HCT116 (cell line): ENCODE results near the gene RYR3. TPM values are rescaled to one million over a fixed set of nuclear protein-coding genes. Genes with fewer than 3 reads are reported as not detected.

Experiments used
- ATAC-seq: fragments of 200-7000 bp; cut with Tn5 transposase; 2 replicates; pipeline ENCODE4 v1.9.1; 2020; ENCODE audit warnings: mild to moderate bottlenecking, moderate library complexity
- BruUV-seq: library from RNA; stranded (reverse); fragments of 400-500 nt; replicated peaks from 2 replicates; lab custom pipeline; 2021; lab: Mats Ljungman, UMichigan
- CTCF ChIA-PET: fragments of 300-600 bp; sonication (Branson Sonifier 250); formaldehyde crosslinking; loops from one replicate; lab custom pipeline; 2021; ENCODE audit warnings: antibody characterized with exemption; lab: Charles Lee
- POLR2A ChIA-PET: fragments of 300-600, 350-600 bp; sonication (Branson Sonifier 250); formaldehyde crosslinking; loops from one replicate; lab custom pipeline; 2021; ENCODE audit warnings: antibody characterized with exemption; lab: Charles Lee
- RAD21 ChIA-PET, 2 experiments: fragments of 300-600 bp; sonication (Branson Sonifier 250); formaldehyde crosslinking; loops; one replicate each; lab custom pipeline; 2023; ENCODE audit warnings: low total read pairs in 2 of 2; ENCODE audit not compliant: uncharacterized antibody in 2 of 2, unreplicated experiment in 2 of 2, low non-redundant PET in 1 of 2; lab: Charles Lee
- DNase-seq: peaks from one replicate; pipeline ENCODE4 v3.0.0-alpha.2; 2010; ENCODE audit warnings: low read depth, low spot score
- H2AFZ ChIP-seq: fragments of 200-600 bp; shearing (Covaris generic), sonication (generic); 2 replicates; pipeline ENCODE4 v1.6.1; 2017; ENCODE audit warnings: low read depth, mixed run types, mixed read lengths, antibody characterized with exemption, low read length; ENCODE audit not compliant: poor library complexity, severe bottlenecking
- H3K27ac ChIP-seq: 2 replicates; pipeline ENCODE4 v1.5.1; 2012; ENCODE audit warnings: low read depth, low read length
- H3K27me3 ChIP-seq: fragments of 200-600 bp; sonication (generic); 2 replicates; pipeline ENCODE4 v1.6.1; 2016; ENCODE audit warnings: mixed run types, low read length, mixed read lengths; ENCODE audit not compliant: insufficient read depth
- H3K36me3 ChIP-seq, 2 experiments: fragments of 200-500 bp in 1 of 2; fragments of 200-600 bp in 1 of 2; sonication (Bioruptor generic) in 1 of 2; sonication (generic) in 1 of 2; 2 replicates each; pipeline versions ENCODE4 v1.5.1 to v1.6.1; 2014 to 2016; ENCODE audit warnings: low read length in 2 of 2, inconsistent platforms in 1 of 2, mixed read lengths in 1 of 2, mixed run types in 1 of 2; ENCODE audit not compliant: insufficient read depth in 2 of 2, control insufficient read depth in 1 of 2
- H3K4me1 ChIP-seq, 2 experiments: fragments of 200-600 bp in 1 of 2; sonication (generic) in 1 of 2; 2 replicates each; pipeline versions ENCODE4 v1.5.1 to v1.6.1; 2012 to 2017; ENCODE audit warnings: low read length in 2 of 2, inconsistent platforms in 1 of 2, mild to moderate bottlenecking in 1 of 2, mixed read lengths in 1 of 2, mixed run types in 1 of 2, moderate library complexity in 1 of 2; ENCODE audit not compliant: insufficient read depth in 2 of 2, control insufficient read depth in 1 of 2
- H3K4me2 ChIP-seq: fragments of 200-600 bp; sonication (generic); 2 replicates; pipeline ENCODE4 v1.6.1; 2017; ENCODE audit warnings: mixed run types, low read length, mixed read lengths
- H3K4me3 ChIP-seq, 2 experiments: fragments of 200-600 bp in 1 of 2; sonication (generic) in 1 of 2; replicated peaks in 1 of 2; 2 replicates each; pipeline ENCODE4 v1.5.1; 2011 to 2016; ENCODE audit warnings: low read length in 2 of 2, control low read depth in 1 of 2, low read depth in 1 of 2, mild to moderate bottlenecking in 1 of 2, mixed read lengths in 1 of 2, mixed run types in 1 of 2
- H3K79me2 ChIP-seq: fragments of 200-600 bp; sonication (generic); 2 replicates; pipeline ENCODE4 v1.6.1; 2017; ENCODE audit warnings: mild to moderate bottlenecking, mixed run types, low read length, moderate library complexity, mixed read lengths; ENCODE audit not compliant: insufficient read depth
- H3K9ac ChIP-seq: fragments of 200-600 bp; sonication (generic); 2 replicates; pipeline ENCODE4 v1.6.1; 2016; ENCODE audit warnings: low read length, mixed read lengths
- H3K9me2 ChIP-seq: fragments of 200-600 bp; sonication (generic), shearing (Covaris generic); 2 replicates; pipeline ENCODE4 v1.6.1; 2017; ENCODE audit warnings: mixed run types, mild to moderate bottlenecking, moderate library complexity; ENCODE audit not compliant: insufficient read depth
- H3K9me3 ChIP-seq, 2 experiments: fragments of 200-500 bp in 1 of 2; fragments of 200-600 bp in 1 of 2; sonication (Bioruptor generic) in 1 of 2; sonication (generic) in 1 of 2; 2 replicates each; pipeline ENCODE4 v1.6.1; 2014 to 2017; ENCODE audit warnings: low read length in 2 of 2, mixed read lengths in 2 of 2, inconsistent platforms in 1 of 2, low read depth in 1 of 2, mild to moderate bottlenecking in 1 of 2, mixed run types in 1 of 2, moderate library complexity in 1 of 2; ENCODE audit not compliant: control insufficient read depth in 1 of 2, insufficient read depth in 1 of 2
- H4K20me1 ChIP-seq: fragments of 200-600 bp; sonication (generic), shearing (Covaris generic); 2 replicates; pipeline ENCODE4 v1.6.1; 2017; ENCODE audit warnings: mixed run types, mild to moderate bottlenecking, moderate library complexity; ENCODE audit not compliant: insufficient read depth
- CBX3 ChIP-seq: IDR thresholded peaks from 2 replicates; pipeline ENCODE4 v1.6.1; 2012; ENCODE audit warnings: low read depth
- CTCF ChIP-seq, 3 experiments: fragments of 200-600 bp in 1 of 3; sonication (generic) in 1 of 3; IDR thresholded peaks in 2 of 3; conservative IDR thresholded peaks in 1 of 3; 2 replicates each; pipeline ENCODE4 v1.5.1; 2012 to 2017; ENCODE audit warnings: low read depth in 2 of 3, low read length in 2 of 3, antibody characterized with exemption in 1 of 3, borderline replicate concordance in 1 of 3, control low read depth in 1 of 3, mild to moderate bottlenecking in 1 of 3, mixed read lengths in 1 of 3, mixed run types in 1 of 3, moderate library complexity in 1 of 3; ENCODE audit not compliant: insufficient read depth in 1 of 3
- EZH2 ChIP-seq: fragments of 200-600 bp; sonication (generic); IDR thresholded peaks from 2 replicates; pipeline ENCODE4 v1.6.1; 2017; ENCODE audit warnings: antibody characterized with exemption, mixed run types
- FOSL1 ChIP-seq: IDR thresholded peaks from 2 replicates; pipeline ENCODE4 v1.6.1; 2012; ENCODE audit warnings: low read depth
- POLR2A ChIP-seq: IDR thresholded peaks from 2 replicates; pipeline ENCODE4 v1.7.0; 2011; ENCODE audit warnings: borderline replicate concordance; ENCODE audit not compliant: insufficient read depth, insufficient read length; ENCODE audit errors: extremely low read depth
- RAD21 ChIP-seq: IDR thresholded peaks from 2 replicates; pipeline ENCODE4 v1.6.1; 2012; ENCODE audit warnings: low read depth, mild to moderate bottlenecking
- SP1 ChIP-seq: IDR thresholded peaks from 2 replicates; pipeline ENCODE4 v1.6.1; 2012; ENCODE audit warnings: low read depth
- SRF ChIP-seq: IDR thresholded peaks from 2 replicates; pipeline ENCODE4 v1.6.1; 2012; ENCODE audit warnings: low read depth
- TCF7L2 ChIP-seq: IDR thresholded peaks from 2 replicates; pipeline ENCODE4 v1.7.0; 2011; ENCODE audit warnings: borderline replicate concordance, inconsistent platforms; ENCODE audit not compliant: insufficient read depth, insufficient read length; ENCODE audit errors: extremely low read depth
- YY1 ChIP-seq: IDR thresholded peaks from 2 replicates; pipeline ENCODE4 v1.6.1; 2011; ENCODE audit warnings: low read length, low read depth, moderate library complexity, mild to moderate bottlenecking; ENCODE audit not compliant: insufficient replicate concordance; ENCODE audit errors: extremely low read depth
- ZBTB33 ChIP-seq: IDR thresholded peaks from 2 replicates; pipeline ENCODE4 v1.6.1; 2011; ENCODE audit warnings: mild to moderate bottlenecking, low read length, moderate library complexity; ENCODE audit not compliant: insufficient replicate concordance; ENCODE audit errors: extremely low read depth
- intact Hi-C: fragments of 100-400 bp; cut with micrococcal nuclease; formaldehyde crosslinking; loops from 2 replicates; pipeline ENCODE4 v1.10.0; 2022
- total RNA-seq: library from RNA; stranded (reverse); gene quantifications from one replicate; pipeline ENCODE4 v1.2.1, GENCODE V29; 2021; ENCODE audit not compliant: unreplicated experiment

Gene RYR3
- total RNA-seq, 1 experiment from 2014 or later: not detected

- Histone ChIP-seq H3K36me3 (no peaks in the 10 kb centered on the region), H3K4me1 (peaks cover 0 to 3% of the 10 kb centered on the region in 2 experiments; a peak in 1 of 4 replicates), H3K79me2 (no peaks in the 10 kb centered on the region), H4K20me1 (no peaks in the 10 kb centered on the region), H3K4me2 (no peak overlapping the region), H3K27me3 (peaks cover 45% of the 10 kb centered on the region; the same call in 1 of the 2 replicates)
- no peak for DNase-seq
- RAD21 ChIA-PET: no interaction called here
- CTCF ChIA-PET: interaction anchor here (1.1 kb wide), 1 partner anchor 405 kb away, joined by 3 read pairs; no protein-coding TSS in a partner anchor
- TF ChIP-seq ZBTB33 (no peak), YY1 (no peak), POLR2A (no peak), CTCF (IDR thresholded peaks at IDR 0.05 in 2 of 3, conservative IDR thresholded peaks at IDR 0.05 in 1 of 3; ENCODE audit: borderline replicate concordance in 1 of 3, insufficient read depth in 1 of 3, low read depth in 2 of 3, low read length in 2 of 3) (no peak), RAD21 (no peak), SRF (no peak), TCF7L2 (no peak), FOSL1 (no peak), EZH2 (no peak), SP1 (no peak), CBX3 (no peak)
- TF ChIP-seq, all 23 proteins: peak for 0
- intact Hi-C loops: no loop called here
- POLR2A ChIA-PET: no interaction called here
- Histone ChIP-seq H2AFZ (no peak overlapping the region), H3K4me3 (no peak overlapping the region), H3K9me3 (no peaks in the 10 kb centered on the region), H3K9ac (no peak overlapping the region), H3K9me2 (no peaks in the 10 kb centered on the region), H3K27ac (no peak overlapping the region)
- ATAC-seq: no peak
- no TSS peak for BruUV-seq
Measured at GRCh38 chr15:33698126-33698525, 387.4 kb downstream of the RYR3 start.
